A549 (cell line): ENCODE measurements around the gene SLC27A2. TPM values are rescaled to one million over a fixed set of nuclear protein-coding genes. Genes with fewer than 3 reads are reported as not detected.

Source experiments
- ATAC-seq, 2 experiments: fragments of 200-7000 bp in 1 of 2; fragments of >200 bp in 1 of 2; cut with Nextera tagmentation in 1 of 2; cut with Tn5 transposase in 1 of 2; 3 replicates each; pipeline versions ENCODE4 v1.8.0 to v1.9.1; 2018 to 2020; ENCODE audit warnings: mild to moderate bottlenecking in 1 of 2, moderate library complexity in 1 of 2
- CTCF ChIA-PET: fragments of 300-600 bp; sonication (Branson Sonifier 250); formaldehyde crosslinking; extraction: SDS; loops from one replicate; lab custom pipeline; 2021; ENCODE audit warnings: antibody characterized with exemption, inconsistent platforms; lab: Yijun Ruan, JAX
- POLR2A ChIA-PET: fragments of 350-600 bp; formaldehyde crosslinking; extraction: SDS; loops from one replicate; lab custom pipeline; 2021; ENCODE audit warnings: antibody characterized with exemption, inconsistent platforms; lab: Yijun Ruan, JAX
- DNase-seq, 2 experiments: peaks; one replicate each; pipeline versions ENCODE4 v3.0.0 to v3.0.0-alpha.2; 2011 to 2016; ENCODE audit warnings: low read depth in 1 of 2, low spot score in 1 of 2
- FAIRE-seq: peaks from 2 replicates; lab custom pipeline; 2011; peaks lifted over from hg19 to GRCh38; lab: Jason Lieb, UNC
- H3K27ac ChIP-seq, 2 experiments: fragments of >200 bp; sonication (Bioruptor Twin); formaldehyde crosslinking; 3 replicates each; pipeline ENCODE4 v1.5.1; 2016 to 2017
- H3K4me1 ChIP-seq: fragments of >200 bp; sonication (Bioruptor Twin); formaldehyde crosslinking; 3 replicates; pipeline ENCODE4 v1.6.1; 2016
- H3K4me2 ChIP-seq: fragments of >200 bp; sonication (Bioruptor Twin); formaldehyde crosslinking; 3 replicates; pipeline ENCODE4 v1.6.1; 2016
- H3K4me3 ChIP-seq: fragments of >200 bp; sonication (Bioruptor Twin); formaldehyde crosslinking; 3 replicates; pipeline ENCODE4 v1.5.1; 2016
- H3K9me3 ChIP-seq: fragments of >200 bp; sonication (Bioruptor Twin); formaldehyde crosslinking; 3 replicates; pipeline ENCODE4 v1.6.1; 2016
- ATOH8 ChIP-seq: fragments of 250-450 bp; sonication (Bioruptor Pico); IDR thresholded peaks from 2 replicates; pipeline ENCODE4 v1.5.0; 2020; ENCODE audit warnings: low read depth, mild to moderate bottlenecking, moderate library complexity
- BCL3 ChIP-seq: fragments of >200 bp; sonication (Bioruptor Twin); formaldehyde crosslinking; IDR thresholded peaks from 3 replicates; pipeline ENCODE4 v1.6.1; 2016
- BHLHE40 ChIP-seq: IDR thresholded peaks from 2 replicates; pipeline ENCODE4 v1.6.1; 2012; ENCODE audit warnings: low read depth, low read length, inconsistent platforms
- CEBPB ChIP-seq, 2 experiments: fragments of >200 bp in 1 of 2; sonication (Bioruptor Twin) in 1 of 2; formaldehyde crosslinking in 1 of 2; IDR thresholded peaks; 2 replicates each; pipeline ENCODE4 v1.6.1; 2012 to 2016
- CHD2 ChIP-seq: fragments of 150-350 bp; IDR thresholded peaks from 2 replicates; pipeline ENCODE4 v1.6.1; 2014; ENCODE audit warnings: low read length; ENCODE audit not compliant: partially characterized antibody
- CHD4 ChIP-seq: fragments of 200-600 bp; sonication (generic); IDR thresholded peaks from 2 replicates; pipeline ENCODE4 v1.6.1; 2016; ENCODE audit warnings: antibody characterized with exemption, mild to moderate bottlenecking, borderline replicate concordance
- CTCF ChIP-seq: fragments of >200 bp; sonication (Bioruptor Twin); formaldehyde crosslinking; IDR thresholded peaks from 3 replicates; pipeline ENCODE4 v1.5.1; 2016
- E2F6 ChIP-seq: IDR thresholded peaks from 2 replicates; pipeline ENCODE4 v1.6.1; 2012; ENCODE audit warnings: low read depth, borderline replicate concordance
- ELK1 ChIP-seq: fragments of 150-350 bp; IDR thresholded peaks from 2 replicates; pipeline ENCODE4 v1.6.1; 2014; ENCODE audit warnings: low read depth, mild to moderate bottlenecking, low read length
- EP300 ChIP-seq, 2 experiments: fragments of >200 bp; sonication (Bioruptor Twin); formaldehyde crosslinking; IDR thresholded peaks; 2 replicates in 1 of 2; 3 replicates in 1 of 2; pipeline ENCODE4 v1.6.1; 2016 to 2017
- FOSB ChIP-seq: fragments of 250-450 bp; sonication (Bioruptor Pico); IDR thresholded peaks from 2 replicates; pipeline ENCODE4 v1.5.0; 2020; ENCODE audit warnings: mild to moderate bottlenecking, moderate library complexity
- FOSL2 ChIP-seq, 2 experiments: fragments of 450-650 bp in 1 of 2; fragments of >200 bp in 1 of 2; sonication (Bioruptor Twin) in 1 of 2; formaldehyde crosslinking; IDR thresholded peaks; 2 replicates each; pipeline versions ENCODE4 v1.5.0 to v1.6.1; 2016 to 2020; ENCODE audit warnings: mild to moderate bottlenecking in 1 of 2, moderate library complexity in 1 of 2
- FOXS1 ChIP-seq: fragments of 250-450 bp; sonication (Bioruptor Pico); IDR thresholded peaks from 2 replicates; pipeline ENCODE4 v1.5.0; 2020; ENCODE audit warnings: mild to moderate bottlenecking, moderate library complexity
- GATA3 ChIP-seq: IDR thresholded peaks from 2 replicates; pipeline ENCODE4 v1.6.1; 2012; ENCODE audit warnings: borderline replicate concordance
- HOXB5 ChIP-seq: fragments of 250-450 bp; sonication (Bioruptor Pico); IDR thresholded peaks from 2 replicates; pipeline ENCODE4 v1.5.0; 2020; ENCODE audit warnings: mild to moderate bottlenecking, moderate library complexity
- JUN ChIP-seq, 2 experiments: fragments of >200 bp; sonication (Bioruptor Twin); formaldehyde crosslinking; IDR thresholded peaks; 2 replicates in 1 of 2; 3 replicates in 1 of 2; pipeline ENCODE4 v1.6.1; 2016 to 2017
- JUNB ChIP-seq: fragments of >200 bp; sonication (Bioruptor Twin); formaldehyde crosslinking; IDR thresholded peaks from 2 replicates; pipeline ENCODE4 v1.6.1; 2016
- MAFK ChIP-seq: fragments of 450-650 bp; IDR thresholded peaks from 2 replicates; pipeline ENCODE4 v1.6.1; 2014; ENCODE audit not compliant: partially characterized antibody
- MAX ChIP-seq: IDR thresholded peaks from 2 replicates; pipeline ENCODE4 v1.6.1; 2012
- MYC ChIP-seq: IDR thresholded peaks from 2 replicates; pipeline ENCODE4 v1.6.1; 2012; ENCODE audit warnings: mild to moderate bottlenecking, inconsistent platforms, low read length, improper control_type of control experiment, borderline replicate concordance
- NFE2L2 ChIP-seq: fragments of 150-350 bp; conservative IDR thresholded peaks from 2 replicates; pipeline ENCODE4 v1.6.1; 2014; ENCODE audit warnings: low read length
- NPAS2 ChIP-seq: fragments of 250-450 bp; sonication (Bioruptor Pico); IDR thresholded peaks from 2 replicates; pipeline ENCODE4 v1.8.0; 2022; ENCODE audit warnings: mild to moderate bottlenecking, moderate library complexity, borderline replicate concordance
- PBX3 ChIP-seq: IDR thresholded peaks from 2 replicates; pipeline ENCODE4 v1.6.1; 2012
- RAD21 ChIP-seq, 2 experiments: fragments of >200 bp in 1 of 2; sonication (Bioruptor Twin) in 1 of 2; formaldehyde crosslinking in 1 of 2; IDR thresholded peaks in 1 of 2; conservative IDR thresholded peaks in 1 of 2; 2 replicates in 1 of 2; 3 replicates in 1 of 2; pipeline ENCODE4 v1.6.1; 2012 to 2018; ENCODE audit warnings: inconsistent platforms in 1 of 2
- RFX5 ChIP-seq: fragments of 450-650 bp; IDR thresholded peaks from 2 replicates; pipeline ENCODE4 v1.7.1; 2014; ENCODE audit warnings: antibody characterized with exemption, mild to moderate bottlenecking, moderate library complexity
- SMC3 ChIP-seq: fragments of >200 bp; sonication (Bioruptor Twin); formaldehyde crosslinking; IDR thresholded peaks from 3 replicates; pipeline ENCODE4 v1.6.1; 2018; ENCODE audit warnings: inconsistent platforms
- TP53 ChIP-seq: fragments of 250-450 bp; sonication (Bioruptor Pico); IDR thresholded peaks from 2 replicates; pipeline ENCODE4 v1.5.0; 2021; ENCODE audit warnings: mild to moderate bottlenecking, moderate library complexity
- USF2 ChIP-seq: fragments of 450-650 bp; IDR thresholded peaks from 2 replicates; pipeline ENCODE4 v1.6.1; 2014; ENCODE audit warnings: antibody characterized with exemption
- ZFP36 ChIP-seq: fragments of 450-650 bp; IDR thresholded peaks from 2 replicates; pipeline ENCODE4 v1.6.1; 2014; ENCODE audit warnings: borderline replicate concordance; ENCODE audit not compliant: partially characterized antibody
- ZNF302 ChIP-seq: fragments of 250-450 bp; sonication (Bioruptor Pico); IDR thresholded peaks from 2 replicates; pipeline ENCODE4 v1.9.0; 2021; ENCODE audit warnings: inconsistent platforms, mild to moderate bottlenecking, moderate library complexity
- ZSCAN20 ChIP-seq: fragments of 250-450 bp; sonication (Bioruptor Pico); IDR thresholded peaks from 2 replicates; pipeline ENCODE4 v1.8.0; 2022; ENCODE audit warnings: mild to moderate bottlenecking, moderate library complexity
- WGBS: methylation state at CpG from one replicate; pipeline ENCODE4 v1.1.6; 2017; ENCODE audit errors: missing lambda C conversion rate; 5-methylcytosine and 5-hydroxymethylcytosine counted together
- polyA plus RNA-seq, 4 experiments: library from polyadenylated mRNA; depleted of rRNA in 3 of 4; stranded (reverse); fragments of >200 nt; fragmentation: RNase III in 1 of 4; extraction: RNeasy Plus Mini Kit Qiagen cat#74134 plus additional on column Dnase treatment in 1 of 4; gene quantifications; 2 replicates in 3 of 4; 3 replicates in 1 of 4; pipeline ENCODE4 v1.2.3, GENCODE V29; 2011 to 2017

SLC27A2 gene
- polyA plus RNA-seq, 2 of the 4 experiments (the other 2 are of a cell fraction): 36.0 to 44.1 TPM

- Histone ChIP-seq H3K4me3 (peak overlapping the region; percentile 4; the same call in 1 of the 3 replicates), H3K27ac (peak overlapping the region; percentile 69 to 86), H3K9me3 (no peaks in the 10 kb centered on the region), H3K4me1 (peaks cover 52% of the 10 kb centered on the region), H3K4me2 (peak overlapping the region; percentile 73)
- CTCF ChIA-PET: interaction anchor here (0.9 to 1.9 kb wide), 8 partner anchors 9 to 902 kb away, joined by 3 to 13 read pairs (median 5); no protein-coding TSS in a partner anchor
- DNase-seq: peak; percentile 77 to 94
- ATAC-seq: peak; percentile 81 to 86
- POLR2A ChIA-PET: interaction anchor here (0.7 to 1.0 kb wide), 2 partner anchors 29 to 218 kb away, joined by 3 to 4 read pairs; partner anchors contain the start of gene GABPB1
- peak; percentile 96 for FAIRE-seq
- TF ChIP-seq E2F6 (peak; percentile 63; the same call in 1 of the 2 replicates), CHD2 (no peak), TP53 (CRISPR knock-in tag) (no peak), BCL3 (0 out of 3 replicates have a peak, but pooled peaks have one; percentile 58), FOSB (0 out of 2 replicates have a peak, but pooled peaks have one; percentile 31), EP300 (IDR thresholded peaks at IDR 0.05) (peak; percentile 64 to 88; a peak in 4 of 5 replicates), BHLHE40 (peak; percentile 55; the same call in 1 of the 2 replicates), JUNB (peak; percentile 98), HOXB5 (CRISPR knock-in tag) (peak; percentile 100), NPAS2 (CRISPR knock-in tag) (no peak), MYC (0 out of 2 replicates have a peak, but pooled peaks have one; percentile 52), GATA3 (peak; percentile 98), MAFK (peak; percentile 74), PBX3 (peak; percentile 96), NFE2L2 (peak; percentile 43), ZFP36 (no peak), CEBPB (IDR thresholded peaks at IDR 0.05) (peak in 1 of 2 experiments; percentile 61; a peak in 2 of 4 replicates), MAX (peak; percentile 94), ZSCAN20 (CRISPR knock-in tag) (no peak), ATOH8 (CRISPR knock-in tag) (no peak), FOXS1 (CRISPR knock-in tag) (peak; percentile 59; the same call in 1 of the 2 replicates), RAD21 (conservative IDR thresholded peaks at IDR 0.05 in 1 of 2, IDR thresholded peaks at IDR 0.05 in 1 of 2) (peak in 1 of 2 experiments; percentile 33; a peak in 3 of 5 replicates), JUN (IDR thresholded peaks at IDR 0.05) (peak; percentile 80 to 85), RFX5 (no peak), SMC3 (no peak), CHD4 (no peak), USF2 (no peak), ELK1 (no peak), CTCF (no peak), ZNF302 (no peak), FOSL2 (IDR thresholded peaks at IDR 0.05) (peak; percentile 97), FOSL2 (CRISPR knock-in tag; IDR thresholded peaks at IDR 0.05) (peak; percentile 98)
- 8% methylated on average over 7 of the region's 7 CpGs for whole genome bisulfite sequencing
These were observed 44.6 kb upstream of the SLC27A2 start for GRCh38 chr15:50137330-50137761.
